Psoas muscle (tissue), 8 donors: ENCODE measurements around the gene STARD13. TPM values are rescaled to one million over a fixed set of nuclear protein-coding genes. Genes with fewer than 3 reads are reported as not detected.

Source experiments
- ATAC-seq, 4 donors: fragments of 200-7000 bp; cut with Tn5 transposase; one replicate each; pipeline ENCODE4 v1.9.1; 2020; ENCODE audit warnings: moderate library complexity in 3 of 4, mild to moderate bottlenecking in 2 of 4
- DNase-seq, 2 donors: peaks; one replicate each; pipeline ENCODE4 v3.0.0-alpha.2; 2020
- H3K27ac ChIP-seq: fragments of 200-600 bp; one replicate; pipeline ENCODE4 v1.8.0; 2022
- H3K27me3 ChIP-seq, 3 donors: fragments of 200-600 bp in 1 of 3; one replicate each; pipeline versions ENCODE4 v1.6.1 to v1.8.0; 2013 to 2022; ENCODE audit warnings: low read length in 2 of 3, mild to moderate bottlenecking in 2 of 3, moderate library complexity in 1 of 3; ENCODE audit not compliant: insufficient read depth in 3 of 3
- H3K36me3 ChIP-seq, 2 donors: fragments of 200-600 bp in 1 of 2; one replicate each; pipeline versions ENCODE4 v1.6.1 to v1.8.0; 2013 to 2022; ENCODE audit warnings: low read depth in 1 of 2, mild to moderate bottlenecking in 1 of 2, moderate library complexity in 1 of 2; ENCODE audit not compliant: insufficient read depth in 1 of 2
- H3K4me1 ChIP-seq: fragments of 200-600 bp; one replicate; pipeline ENCODE4 v1.8.0; 2022
- H3K4me3 ChIP-seq: fragments of 200-600 bp; one replicate; pipeline ENCODE4 v1.8.0; 2022; ENCODE audit warnings: mild to moderate bottlenecking
- H3K9me3 ChIP-seq: fragments of 200-600 bp; one replicate; pipeline ENCODE4 v1.8.0; 2022
- WGBS, 3 donors: extraction: QIAGEN DNeasy Blood & Tissue Kit; methylation state at CpG; one replicate each; pipeline versions ENCODE4 v1.1.6 to v1.1.7; 2013; 5-methylcytosine and 5-hydroxymethylcytosine counted together
- intact Hi-C, 2 donors: fragments of 100-400 bp; cut with DNase I; formaldehyde crosslinking; loops; one replicate each; pipeline versions ENCODE4 v1.11.0 to v1.14.2; 2022
- polyA plus RNA-seq, 3 donors: library from polyadenylated mRNA; stranded (reverse); fragments of 200-250 nt; gene quantifications; one replicate each; pipeline ENCODE4 v1.2.3, GENCODE V29; 2013
- total RNA-seq, 4 donors: library from RNA; stranded (reverse); fragmentation: NEBNext Ultra II Directional in 2 of 4; extraction: Animal tissue kit (Norgen Biotek cat#: 25700) in 2 of 4; gene quantifications; one replicate each; pipeline versions ENCODE4 v1.2.1 to v1.2.4, GENCODE V29; 2021 to 2023
- TF ChIP-seq, protein P1 (sequence below): fragments of 200-600 bp; IDR thresholded peaks from one replicate; pipeline ENCODE4 v1.8.0; 2022; ENCODE audit warnings: antibody characterized with exemption
- donor health status: healthy with polysubstance abuse.
- donor health status: DM: no; HTN: no; CAD: no; lungs with moderate emphysema.
- donor health status: Bipolar disorder and iron deficiency.
- donor health status: healthy.
- donor health status: DM: yes; HTN: yes; CAD: no.
- donor health status: DM: no; HTN: no; CAD: no.
- donor health status: DM: no; HTN: no; CAD: no.
- donor health status: DM: yes; HTN: yes; CAD: no.

STARD13 gene
- total and polyA plus RNA-seq, 7 donors = 2.3 to 9.2 (median 5.6) TPM

DNA sequence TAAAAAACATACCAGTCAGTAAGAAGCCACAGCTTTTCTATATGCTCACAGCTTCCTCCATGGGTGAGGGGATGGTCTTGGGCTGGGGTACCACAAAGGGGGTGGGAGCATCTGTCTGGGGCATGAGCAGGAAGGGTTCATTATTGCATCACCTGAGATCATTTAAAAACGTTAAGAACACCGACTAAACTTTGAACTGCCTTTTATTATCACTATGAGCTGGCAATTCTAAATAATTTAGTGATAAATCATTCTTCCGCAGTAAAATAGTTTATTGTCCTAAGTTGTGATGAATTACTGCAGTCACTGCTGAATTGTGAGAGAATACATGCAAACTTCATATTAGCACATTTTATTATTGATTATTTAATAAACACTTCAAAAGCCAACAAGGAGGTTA is 197.8 kb downstream of the STARD13 start:
- TF ChIP-seq, protein P1, sequence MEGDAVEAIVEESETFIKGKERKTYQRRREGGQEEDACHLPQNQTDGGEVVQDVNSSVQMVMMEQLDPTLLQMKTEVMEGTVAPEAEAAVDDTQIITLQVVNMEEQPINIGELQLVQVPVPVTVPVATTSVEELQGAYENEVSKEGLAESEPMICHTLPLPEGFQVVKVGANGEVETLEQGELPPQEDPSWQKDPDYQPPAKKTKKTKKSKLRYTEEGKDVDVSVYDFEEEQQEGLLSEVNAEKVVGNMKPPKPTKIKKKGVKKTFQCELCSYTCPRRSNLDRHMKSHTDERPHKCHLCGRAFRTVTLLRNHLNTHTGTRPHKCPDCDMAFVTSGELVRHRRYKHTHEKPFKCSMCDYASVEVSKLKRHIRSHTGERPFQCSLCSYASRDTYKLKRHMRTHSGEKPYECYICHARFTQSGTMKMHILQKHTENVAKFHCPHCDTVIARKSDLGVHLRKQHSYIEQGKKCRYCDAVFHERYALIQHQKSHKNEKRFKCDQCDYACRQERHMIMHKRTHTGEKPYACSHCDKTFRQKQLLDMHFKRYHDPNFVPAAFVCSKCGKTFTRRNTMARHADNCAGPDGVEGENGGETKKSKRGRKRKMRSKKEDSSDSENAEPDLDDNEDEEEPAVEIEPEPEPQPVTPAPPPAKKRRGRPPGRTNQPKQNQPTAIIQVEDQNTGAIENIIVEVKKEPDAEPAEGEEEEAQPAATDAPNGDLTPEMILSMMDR = no peak
- intact Hi-C loops = no loop called here
- WGBS, 3 donors = 57 to 72% (median 68%) methylated on average over 3 of the region's 3 CpGs

DNA sequence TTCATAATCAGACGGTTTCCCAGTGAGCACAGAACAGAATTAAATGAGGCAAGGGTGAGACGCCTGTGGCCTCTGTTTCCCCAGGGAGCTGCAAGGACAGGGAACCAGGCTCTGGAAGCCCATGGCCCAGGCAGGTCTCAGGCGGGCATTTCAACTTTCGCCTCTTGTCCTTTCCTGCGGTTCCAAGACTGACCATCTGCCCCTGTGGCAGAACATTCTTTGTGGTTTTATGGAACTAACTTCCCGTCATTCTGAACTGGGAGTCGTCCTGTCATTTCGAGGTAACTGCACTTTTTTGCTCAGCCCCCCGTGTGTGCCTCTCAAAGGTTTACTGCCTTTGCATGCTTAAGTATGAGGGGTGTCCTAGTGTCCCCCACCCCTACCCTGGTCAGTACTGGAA is 198.5 kb downstream of the STARD13 start:
- DNase-seq = no peak
- no peak for ATAC-seq
- Histone ChIP-seq H3K4me1 (no peaks in the 10 kb centered on the region), H3K36me3 (no peaks in the 10 kb centered on the region), H3K9me3 (no peaks in the 10 kb centered on the region), H3K27ac (no peak overlapping the region), H3K27me3 (no peaks in the 10 kb centered on the region), H3K4me3 (no peak overlapping the region)
- intact Hi-C loops = no loop called here
- TF ChIP-seq, protein P1 = no peak
- 83 to 86% (median 84%) methylated on average over 9 of the region's 9 CpGs for WGBS, 3 donors

More for the DNA sequence above, 197.8 kb downstream of the STARD13 start:
- no peaks in the 10 kb centered on the region for H3K4me1 ChIP-seq
- H3K27me3 ChIP-seq = no peaks in the 10 kb centered on the region
- H3K4me3 ChIP-seq = no peak overlapping the region
- DNase-seq (no peak), ATAC-seq (no peak)
- no peaks in the 10 kb centered on the region for H3K9me3 ChIP-seq
- no peaks in the 10 kb centered on the region for H3K36me3 ChIP-seq
- no peak overlapping the region for H3K27ac ChIP-seq

DNA sequence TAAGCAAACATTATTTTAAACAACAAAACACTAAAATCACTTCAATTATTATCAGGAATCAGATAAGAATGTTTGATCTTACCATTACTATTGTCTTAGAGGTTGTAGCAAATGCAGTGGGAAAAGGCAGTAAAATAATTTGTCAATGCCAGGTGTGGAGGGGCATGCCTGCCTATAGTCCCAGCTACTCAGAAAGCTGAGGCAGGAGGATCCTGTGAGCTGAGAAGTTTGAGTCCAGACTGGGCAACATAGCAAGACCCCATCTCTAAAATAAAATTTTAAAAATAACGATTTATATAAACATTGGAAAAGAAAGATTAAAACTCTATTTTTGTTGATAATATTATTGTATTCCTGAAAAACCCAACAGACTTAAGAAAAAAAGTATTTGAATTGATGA is 202.5 kb downstream of the STARD13 start:
- intact Hi-C loops = no loop called here
- TF ChIP-seq, protein P1 = no peak

DNA sequence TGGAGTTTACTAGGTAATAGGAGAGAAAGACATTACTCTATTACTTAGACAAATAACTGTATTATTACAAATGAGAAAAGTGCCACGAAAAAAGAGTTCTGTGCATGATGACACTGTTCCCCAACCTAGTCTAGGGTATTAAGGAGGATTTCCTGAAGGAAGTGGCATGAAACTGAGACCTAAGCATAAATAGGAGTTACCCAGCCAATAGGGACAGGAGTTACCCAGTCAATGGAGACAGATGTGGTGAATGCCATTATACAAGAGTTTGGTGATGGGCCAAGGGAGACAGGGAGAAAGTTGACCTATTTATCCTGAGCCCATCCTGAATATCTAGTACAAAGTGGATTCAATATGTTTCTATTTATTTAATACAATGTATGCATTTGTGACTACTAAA is 203.9 kb downstream of the STARD13 start:
- intact Hi-C loops = no loop called here
- DNase-seq (no peak), ATAC-seq (no peak)
- Histone ChIP-seq H3K27ac (no peak overlapping the region), H3K9me3 (no peaks in the 10 kb centered on the region), H3K4me3 (no peak overlapping the region), H3K36me3 (no peaks in the 10 kb centered on the region), H3K4me1 (no peaks in the 10 kb centered on the region), H3K27me3 (no peaks in the 10 kb centered on the region)
- 40 to 54% (median 51%) methylated on average over 1 of the region's 1 CpG for WGBS, 3 donors
- TF ChIP-seq, protein P1 = no peak

More for the DNA sequence above, 202.5 kb downstream of the STARD13 start:
- Histone ChIP-seq H3K27ac (no peak overlapping the region), H3K36me3 (no peaks in the 10 kb centered on the region), H3K9me3 (no peaks in the 10 kb centered on the region), H3K27me3 (no peaks in the 10 kb centered on the region), H3K4me3 (no peak overlapping the region), H3K4me1 (no peaks in the 10 kb centered on the region)
- ATAC-seq = no peak
- WGBS, 3 donors = 97 to 100% (median 98%) methylated on average over 1 of the region's 1 CpG
- no peak for DNase-seq

DNA sequence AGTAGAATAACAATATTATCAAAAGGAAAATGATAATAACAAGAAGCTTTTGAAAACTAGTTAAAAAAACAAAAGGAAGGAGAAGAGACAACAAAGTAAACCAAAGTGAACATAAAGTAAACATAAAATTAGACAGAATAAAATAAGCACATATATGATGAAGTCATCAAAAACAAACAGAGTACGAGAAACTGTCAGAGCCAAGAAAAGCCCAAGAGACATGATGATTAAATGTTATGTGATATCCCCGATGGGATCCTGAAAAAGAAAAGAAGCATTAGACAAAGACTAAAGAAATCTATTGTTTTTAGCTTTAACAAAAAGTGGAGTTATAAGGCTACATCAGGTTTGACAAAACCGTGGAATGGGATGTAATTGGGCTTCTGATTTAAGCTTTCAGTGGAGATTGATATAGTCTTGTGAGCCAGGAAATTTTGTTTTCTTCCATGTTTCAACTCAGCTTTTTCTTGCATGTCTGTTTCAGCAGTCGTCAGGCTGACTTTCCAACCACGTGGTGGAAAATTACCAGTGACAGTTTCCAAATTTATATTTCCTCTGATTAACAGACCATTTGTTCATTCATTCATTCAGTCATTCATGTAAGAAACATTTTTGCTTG is 204.5 kb downstream of the STARD13 start:
- intact Hi-C loops = no loop called here
- Histone ChIP-seq H3K4me1 (no peaks in the 10 kb centered on the region), H3K9me3 (no peaks in the 10 kb centered on the region), H3K36me3 (no peaks in the 10 kb centered on the region), H3K27me3 (no peaks in the 10 kb centered on the region), H3K4me3 (no peak overlapping the region), H3K27ac (no peak overlapping the region)
- ATAC-seq (no peak), DNase-seq (no peak)
- WGBS, 3 donors = 20 to 31% (median 23%) methylated on average over 5 of the region's 5 CpGs
- TF ChIP-seq, protein P1 = no peak
